Measurements from ENCODE around the gene PPFIA1. TPM values are rescaled to one million over a fixed set of nuclear protein-coding genes. Genes with fewer than 3 reads are reported as not detected.

PPFIA1 gene
- total RNA-seq, 5 donors from 2014 or later (not counting 1 experiment from before 2014, with no cell fraction given), result 41.0 to 50.7 (median 49.6) TPM

DNA sequence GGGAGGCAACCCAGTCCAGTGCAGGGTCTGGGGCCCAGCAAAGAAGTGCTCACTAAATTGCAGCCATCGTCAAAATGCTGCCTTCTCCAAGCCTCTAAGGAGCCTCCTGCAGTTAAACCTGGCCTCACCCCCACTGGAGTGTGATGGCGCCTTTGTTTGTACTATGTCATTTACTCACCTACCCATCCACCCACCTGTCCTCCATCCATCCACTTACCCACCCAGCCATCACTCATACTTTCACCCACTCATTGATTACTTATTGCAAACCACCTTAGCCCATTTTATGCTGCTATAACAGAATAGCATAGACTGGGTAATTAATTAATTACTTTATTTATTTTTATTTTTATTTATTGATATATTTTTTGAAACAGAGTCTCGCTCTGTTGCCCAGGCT, 28.8 kb upstream of the PPFIA1 start:
- no peak overlapping the region for H3K4me3 ChIP-seq (ENCODE audit: control insufficient read depth in 1 of 2, extremely low read depth in 1 of 2, low read length in 1 of 2)
- 83% methylated on average over 2 of the region's 3 CpGs for WGBS (ENCODE audit: insufficient coverage)
- Mint-ChIP-seq H3K4me3 (no peak overlapping the region), H3K36me3 (no peaks in the 10 kb centered on the region), H3K9me3 (no peaks in the 10 kb centered on the region), H3K4me1 (no peaks in the 10 kb centered on the region), H3K27me3 (peaks cover 16 to 19% of the 10 kb centered on the region in 2 donors), H3K27ac (no peak overlapping the region)
- no peaks in the 10 kb centered on the region for H3K4me1 ChIP-seq (ENCODE audit: control insufficient read depth in 1 of 2, extremely low read depth in 1 of 2, insufficient read depth in 2 of 2, low read length in 2 of 2)
- no peak for DNase-seq
- ChIA-PET POLR2A (no interaction called here), CTCF (no interaction called here)
- no peaks in the 10 kb centered on the region for H3K36me3 ChIP-seq (ENCODE audit: control insufficient read depth in 2 of 2, extremely low read depth in 1 of 2, insufficient read depth in 1 of 2, low read length in 1 of 2)
- H3K9me3 ChIP-seq, result no peaks in the 10 kb centered on the region
- ATAC-seq (replicated peaks in 1 of 4), result no peak
- H3K27ac ChIP-seq (ENCODE audit: low read length), result no peak overlapping the region
- peaks cover 0 to 11% of the 10 kb centered on the region in 2 experiments for H3K27me3 ChIP-seq (replicated peaks in 1 of 2; ENCODE audit: control insufficient read depth in 2 of 2, extremely low read depth in 1 of 2, insufficient read depth in 2 of 2, low read length in 1 of 2)

GRCh38 chr11:70242885-70243284, 27.6 kb upstream of the PPFIA1 start:
- Histone ChIP-seq H3K4me3 (ENCODE audit: control insufficient read depth in 1 of 2, extremely low read depth in 1 of 2, low read length in 1 of 2) (no peak overlapping the region), H3K27ac (ENCODE audit: low read length) (no peak overlapping the region), H3K9me3 (no peaks in the 10 kb centered on the region), H3K4me1 (ENCODE audit: control insufficient read depth in 1 of 2, extremely low read depth in 1 of 2, insufficient read depth in 2 of 2, low read length in 2 of 2) (no peaks in the 10 kb centered on the region), H3K36me3 (ENCODE audit: control insufficient read depth in 2 of 2, extremely low read depth in 1 of 2, insufficient read depth in 1 of 2, low read length in 1 of 2) (no peaks in the 10 kb centered on the region), H3K27me3 (replicated peaks in 1 of 2; ENCODE audit: control insufficient read depth in 2 of 2, extremely low read depth in 1 of 2, insufficient read depth in 2 of 2, low read length in 1 of 2) (peaks cover 0 to 11% of the 10 kb centered on the region in 2 experiments)
- ATAC-seq (replicated peaks in 1 of 4) (no peak), DNase-seq (no peak)
- CTCF ChIA-PET, result no interaction called here
- peaks cover 15 to 17% of the 10 kb centered on the region in 2 donors for H3K27me3 Mint-ChIP-seq
- H3K4me1 Mint-ChIP-seq, result no peaks in the 10 kb centered on the region
- H3K27ac Mint-ChIP-seq, result no peak overlapping the region
- no peaks in the 10 kb centered on the region for H3K36me3 Mint-ChIP-seq
- 89% methylated on average over 3 of the region's 4 CpGs for whole genome bisulfite sequencing (ENCODE audit: insufficient coverage)
- POLR2A ChIA-PET, result no interaction called here
- no peak overlapping the region for H3K4me3 Mint-ChIP-seq
- H3K9me3 Mint-ChIP-seq, result no peaks in the 10 kb centered on the region

DNA sequence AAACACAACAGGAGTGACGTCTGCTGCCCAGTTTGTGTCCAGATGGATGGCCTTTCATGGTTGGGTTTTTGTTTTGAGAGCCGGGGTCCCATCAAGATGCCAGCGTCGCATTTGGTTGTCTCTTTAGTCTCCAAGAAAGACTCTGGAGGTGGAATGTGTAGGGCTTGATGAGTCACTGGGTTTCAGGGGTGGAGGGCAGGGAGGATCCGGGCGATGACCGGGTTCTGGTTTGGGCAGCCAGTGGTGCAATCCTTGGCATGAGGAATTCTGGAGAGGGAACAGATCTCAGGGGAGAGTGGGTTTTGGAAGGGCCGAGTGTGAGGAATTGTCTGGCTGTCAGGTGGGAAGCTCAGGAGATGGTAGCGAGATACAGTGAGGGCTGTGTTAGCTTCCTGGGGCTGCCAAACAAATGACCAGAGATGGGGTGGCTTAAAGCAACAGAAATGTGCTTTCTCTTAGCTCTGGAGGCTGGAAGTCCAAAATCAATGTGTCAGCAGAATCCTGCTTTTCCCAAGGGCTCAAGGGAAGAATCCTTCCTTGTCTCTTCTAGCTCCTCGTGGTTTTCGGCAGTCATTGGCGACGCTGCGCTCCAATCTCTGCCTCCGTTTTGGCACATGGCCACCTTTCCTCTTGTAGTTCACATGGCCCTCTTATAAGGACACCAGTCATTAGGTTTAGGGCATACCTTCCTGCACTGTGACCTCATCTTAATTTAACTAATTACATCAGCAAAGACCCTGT, 26.4 kb upstream of the PPFIA1 start:
- Mint-ChIP-seq H3K27me3 (peaks cover 14 to 16% of the 10 kb centered on the region in 2 donors), H3K4me1 (no peaks in the 10 kb centered on the region), H3K27ac (no peak overlapping the region), H3K4me3 (no peak overlapping the region), H3K36me3 (no peaks in the 10 kb centered on the region), H3K9me3 (no peaks in the 10 kb centered on the region)
- H3K36me3 ChIP-seq (ENCODE audit: control insufficient read depth in 2 of 2, extremely low read depth in 1 of 2, insufficient read depth in 1 of 2, low read length in 1 of 2), result no peaks in the 10 kb centered on the region
- peaks cover 0 to 11% of the 10 kb centered on the region in 2 experiments for H3K27me3 ChIP-seq (replicated peaks in 1 of 2; ENCODE audit: control insufficient read depth in 2 of 2, extremely low read depth in 1 of 2, insufficient read depth in 2 of 2, low read length in 1 of 2)
- 85% methylated on average over 15 of the region's 15 CpGs for WGBS (ENCODE audit: insufficient coverage)
- ChIA-PET CTCF (interaction anchor here in 1 of 2 donors (1.1 kb wide), 1 partner anchor 48 kb away, joined by 3 read pairs; no protein-coding TSS in a partner anchor), POLR2A (interaction anchor here in 1 of 2 donors (0.6 kb wide), 2 partner anchors 15 to 654 kb away, joined by 3 to 4 read pairs; no protein-coding TSS in a partner anchor)
- no peak for DNase-seq
- H3K27ac ChIP-seq (ENCODE audit: low read length), result no peak overlapping the region
- no peaks in the 10 kb centered on the region for H3K9me3 ChIP-seq
- ATAC-seq (replicated peaks in 1 of 4), result no peak
- H3K4me3 ChIP-seq (ENCODE audit: control insufficient read depth in 1 of 2, extremely low read depth in 1 of 2, low read length in 1 of 2), result no peak overlapping the region
- H3K4me1 ChIP-seq (ENCODE audit: control insufficient read depth in 1 of 2, extremely low read depth in 1 of 2, insufficient read depth in 2 of 2, low read length in 2 of 2), result no peaks in the 10 kb centered on the region

GRCh38 chr11:70244698-70245097, 25.8 kb upstream of the PPFIA1 start:
- Mint-ChIP-seq H3K4me1 (no peaks in the 10 kb centered on the region), H3K36me3 (no peaks in the 10 kb centered on the region), H3K4me3 (no peak overlapping the region), H3K27me3 (peaks cover 10 to 12% of the 10 kb centered on the region in 2 donors), H3K9me3 (no peaks in the 10 kb centered on the region), H3K27ac (no peak overlapping the region)
- ATAC-seq (replicated peaks in 1 of 4), result no peak
- no peaks in the 10 kb centered on the region for H3K4me1 ChIP-seq (ENCODE audit: control insufficient read depth in 1 of 2, extremely low read depth in 1 of 2, insufficient read depth in 2 of 2, low read length in 2 of 2)
- ChIA-PET POLR2A (interaction anchor here in 1 of 2 donors (0.6 kb wide), 1 partner anchor 14 kb away, joined by 3 read pairs; no protein-coding TSS in a partner anchor), CTCF (interaction anchor here in 1 of 2 donors (1.1 kb wide), 1 partner anchor 48 kb away, joined by 3 read pairs; no protein-coding TSS in a partner anchor)
- H3K4me3 ChIP-seq (ENCODE audit: control insufficient read depth in 1 of 2, extremely low read depth in 1 of 2, low read length in 1 of 2), result no peak overlapping the region
- WGBS (ENCODE audit: insufficient coverage), result 83% methylated on average over 6 of the region's 7 CpGs
- no peaks in the 10 kb centered on the region for H3K9me3 ChIP-seq
- H3K36me3 ChIP-seq (ENCODE audit: control insufficient read depth in 2 of 2, extremely low read depth in 1 of 2, insufficient read depth in 1 of 2, low read length in 1 of 2), result no peaks in the 10 kb centered on the region
- no peak for DNase-seq
- no peak overlapping the region for H3K27ac ChIP-seq (ENCODE audit: low read length)
- peaks cover 0 to 11% of the 10 kb centered on the region in 2 experiments for H3K27me3 ChIP-seq (replicated peaks in 1 of 2; ENCODE audit: control insufficient read depth in 2 of 2, extremely low read depth in 1 of 2, insufficient read depth in 2 of 2, low read length in 1 of 2)

GRCh38 chr11:70246196-70246595, 24.3 kb upstream of the PPFIA1 start:
- ChIA-PET POLR2A (no interaction called here), CTCF (no interaction called here)
- Mint-ChIP-seq H3K9me3 (no peaks in the 10 kb centered on the region), H3K27ac (no peak overlapping the region), H3K27me3 (peaks cover 10 to 15% of the 10 kb centered on the region in 2 donors), H3K4me1 (no peaks in the 10 kb centered on the region), H3K36me3 (no peaks in the 10 kb centered on the region), H3K4me3 (no peak overlapping the region)
- DNase-seq, result no peak
- H3K4me3 ChIP-seq (ENCODE audit: control insufficient read depth in 1 of 2, extremely low read depth in 1 of 2, low read length in 1 of 2), result no peak overlapping the region
- H3K27ac ChIP-seq (ENCODE audit: low read length), result no peak overlapping the region
- no peaks in the 10 kb centered on the region for H3K4me1 ChIP-seq (ENCODE audit: control insufficient read depth in 1 of 2, extremely low read depth in 1 of 2, insufficient read depth in 2 of 2, low read length in 2 of 2)
- ATAC-seq (replicated peaks in 1 of 4), result no peak
- peaks cover 0 to 11% of the 10 kb centered on the region in 2 experiments for H3K27me3 ChIP-seq (replicated peaks in 1 of 2; ENCODE audit: control insufficient read depth in 2 of 2, extremely low read depth in 1 of 2, insufficient read depth in 2 of 2, low read length in 1 of 2)
- WGBS (ENCODE audit: insufficient coverage), result 80% methylated on average over 3 of the region's 8 CpGs
- H3K36me3 ChIP-seq (ENCODE audit: control insufficient read depth in 2 of 2, extremely low read depth in 1 of 2, insufficient read depth in 1 of 2, low read length in 1 of 2), result no peaks in the 10 kb centered on the region
- H3K9me3 ChIP-seq, result no peaks in the 10 kb centered on the region

DNA sequence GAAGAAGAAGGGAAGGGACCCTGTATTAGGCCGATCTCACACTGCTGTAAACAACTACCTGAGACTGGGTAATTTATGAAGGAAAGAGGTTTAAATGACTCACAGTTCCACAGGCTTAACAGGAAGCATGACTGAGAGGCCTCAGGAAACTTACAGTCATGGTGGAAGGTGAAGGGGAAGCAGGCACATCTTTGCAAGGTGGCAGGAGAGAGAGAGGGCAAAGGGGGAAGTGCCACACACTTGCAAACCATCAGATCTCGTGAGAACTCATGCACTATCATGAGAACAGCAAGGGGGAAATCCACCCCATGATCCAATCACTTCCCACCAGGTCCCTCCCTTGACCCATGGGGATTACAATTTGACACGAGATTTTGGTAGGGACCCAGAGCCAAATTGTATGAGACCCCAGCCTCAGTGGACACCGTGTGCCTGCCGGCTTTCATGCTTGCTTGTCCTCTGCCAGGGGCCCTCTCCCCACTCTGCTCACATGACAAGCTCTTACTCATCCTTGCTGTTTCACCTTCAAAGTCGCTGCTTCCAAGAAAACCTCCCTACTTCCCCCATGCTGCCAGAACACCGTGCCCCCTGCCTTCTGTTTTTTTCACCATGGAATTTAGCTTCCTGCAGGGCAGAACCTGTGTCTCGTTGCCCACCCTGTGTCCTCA, 23.3 kb upstream of the PPFIA1 start:
- POLR2A ChIA-PET, result no interaction called here
- Mint-ChIP-seq H3K9me3 (no peaks in the 10 kb centered on the region), H3K36me3 (no peaks in the 10 kb centered on the region), H3K27ac (no peak overlapping the region), H3K4me1 (no peaks in the 10 kb centered on the region), H3K27me3 (peaks cover 10 to 15% of the 10 kb centered on the region in 2 donors), H3K4me3 (no peak overlapping the region)
- H3K27ac ChIP-seq (ENCODE audit: low read length), result no peak overlapping the region
- H3K9me3 ChIP-seq, result no peaks in the 10 kb centered on the region
- CTCF ChIA-PET, result no interaction called here
- DNase-seq (no peak), ATAC-seq (replicated peaks in 1 of 4) (no peak)
- H3K27me3 ChIP-seq (replicated peaks in 1 of 2; ENCODE audit: control insufficient read depth in 2 of 2, extremely low read depth in 1 of 2, insufficient read depth in 2 of 2, low read length in 1 of 2), result peaks cover 0 to 10% of the 10 kb centered on the region in 2 experiments
- no peaks in the 10 kb centered on the region for H3K36me3 ChIP-seq (ENCODE audit: control insufficient read depth in 2 of 2, extremely low read depth in 1 of 2, insufficient read depth in 1 of 2, low read length in 1 of 2)
- H3K4me1 ChIP-seq (ENCODE audit: control insufficient read depth in 1 of 2, extremely low read depth in 1 of 2, insufficient read depth in 2 of 2, low read length in 2 of 2), result no peaks in the 10 kb centered on the region
- 68% methylated on average over 6 of the region's 8 CpGs for WGBS (ENCODE audit: insufficient coverage)
- no peak overlapping the region for H3K4me3 ChIP-seq (ENCODE audit: control insufficient read depth in 1 of 2, extremely low read depth in 1 of 2, low read length in 1 of 2)
